ENCODE data around the gene ARL3.
A peak's percentile ranks its signal among the peaks of the same experiment; 100 is the strongest.
"Not testable (repeated sequence)": the region's sequence is repeated elsewhere in the genome, so short reads cannot be mapped to it uniquely, and the experiment has no call there.

Gene ARL3

DNA sequence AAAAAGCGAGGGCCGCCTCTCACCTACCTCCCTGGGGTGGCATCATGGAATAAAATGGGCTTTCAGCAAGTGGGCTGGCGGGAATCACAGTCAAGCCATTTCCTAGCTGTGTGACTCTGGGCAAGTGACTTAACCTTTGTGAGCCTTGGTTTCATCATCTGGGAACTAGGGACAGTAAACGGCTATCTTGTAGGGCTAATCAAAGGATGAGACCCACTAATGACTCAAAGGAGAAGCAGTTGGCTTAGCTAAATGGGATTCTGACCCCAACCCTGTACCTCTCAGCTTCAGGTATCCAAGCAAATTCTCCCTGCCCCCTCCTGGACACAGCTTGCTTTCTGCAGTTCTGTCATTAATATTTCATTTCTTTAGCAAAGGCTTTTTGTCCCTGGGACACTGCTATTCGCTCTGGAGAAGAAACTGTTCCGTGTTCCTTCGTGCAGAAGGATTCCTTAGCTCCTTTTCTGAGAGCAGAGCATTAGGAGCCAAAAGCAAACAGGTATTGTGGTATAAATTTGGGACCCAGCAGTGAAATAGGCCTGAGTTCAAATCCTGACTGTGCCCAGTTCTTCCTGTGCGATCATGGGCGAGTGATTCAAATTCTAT lies 44.0 kb downstream of the ARL3 start:
- no peak for DNase-seq

DNA sequence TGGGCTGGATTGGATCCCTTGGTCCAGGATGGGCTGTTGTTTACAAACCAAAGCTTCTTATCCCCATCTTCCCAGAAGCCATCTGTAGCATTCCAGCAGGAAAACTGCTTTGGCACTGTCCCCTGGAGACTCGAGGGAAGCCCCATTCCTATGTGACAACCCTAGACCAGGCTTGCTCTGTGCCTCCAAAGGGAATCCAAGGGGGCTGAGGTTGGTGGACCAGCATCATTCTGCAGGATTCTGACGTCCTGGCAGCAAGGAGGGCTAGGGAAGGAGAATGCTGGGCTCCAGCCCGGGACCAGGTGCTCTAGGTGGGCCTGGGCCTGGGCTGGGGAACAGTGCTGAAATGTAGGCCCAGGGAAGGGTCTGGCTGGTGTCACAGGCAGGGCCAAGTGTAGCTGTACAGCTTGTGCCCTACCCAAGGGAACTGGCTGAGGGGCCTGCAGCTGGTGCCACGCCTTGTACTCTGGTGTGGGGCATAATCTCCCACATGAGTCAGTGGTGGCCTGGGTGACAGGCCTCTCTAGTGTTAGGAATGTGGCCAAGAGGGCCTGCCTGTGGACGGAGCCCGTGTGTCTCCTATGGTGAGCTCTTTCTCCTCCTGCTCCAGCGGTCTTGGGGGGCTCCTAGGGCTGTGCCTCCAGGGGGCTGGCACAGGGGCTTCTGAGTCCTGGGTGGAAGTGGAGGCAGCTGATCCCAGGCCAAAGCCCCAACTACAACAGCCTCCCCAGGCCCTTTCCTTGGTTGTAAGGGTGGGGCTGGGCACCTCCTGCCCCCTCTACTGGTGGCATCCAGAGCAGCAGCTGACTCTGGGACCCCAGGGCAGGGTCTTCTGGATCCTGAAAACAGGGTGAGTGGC lies 44.8 kb downstream of the ARL3 start:
- DNase-seq, result no peak

DNA sequence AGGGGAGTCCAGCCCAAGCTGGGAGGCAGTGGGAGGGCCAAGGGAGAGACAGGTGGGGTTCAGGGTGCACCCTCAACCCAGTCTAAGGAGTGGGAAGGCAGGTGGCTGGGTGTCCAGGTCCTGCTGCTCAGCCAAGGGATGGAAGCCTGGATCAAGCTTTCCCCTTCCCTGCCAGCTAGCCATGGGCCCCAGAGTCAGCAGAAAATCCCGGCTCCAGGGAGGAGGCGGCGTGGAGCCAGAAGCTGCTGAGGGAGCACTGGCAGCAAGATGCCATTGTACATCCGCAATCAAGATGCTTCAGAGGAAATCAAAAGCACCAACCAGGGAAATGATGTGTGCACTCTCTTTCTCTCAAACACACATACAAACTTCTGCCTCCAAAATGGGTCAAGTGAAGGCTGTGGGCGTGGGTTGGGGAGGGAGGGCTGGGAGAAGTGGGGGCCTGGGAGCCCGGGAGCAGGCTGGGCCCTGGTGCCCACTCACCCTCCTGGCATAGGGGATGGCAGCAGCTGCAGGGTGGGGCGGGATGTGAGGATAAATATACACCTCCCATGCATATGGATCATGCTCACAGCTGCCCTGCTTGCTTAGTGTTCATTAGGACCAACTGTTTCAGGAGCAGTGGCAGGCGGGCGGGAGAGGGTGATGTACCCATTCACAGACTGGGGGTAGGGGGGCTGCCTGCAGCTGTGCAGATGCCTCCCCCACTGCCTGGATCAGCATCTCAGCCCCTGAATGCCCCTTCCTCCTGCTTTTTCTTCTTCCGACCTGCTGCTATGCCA lies 45.7 kb downstream of the ARL3 start:
- DNase-seq, result no peak

DNA sequence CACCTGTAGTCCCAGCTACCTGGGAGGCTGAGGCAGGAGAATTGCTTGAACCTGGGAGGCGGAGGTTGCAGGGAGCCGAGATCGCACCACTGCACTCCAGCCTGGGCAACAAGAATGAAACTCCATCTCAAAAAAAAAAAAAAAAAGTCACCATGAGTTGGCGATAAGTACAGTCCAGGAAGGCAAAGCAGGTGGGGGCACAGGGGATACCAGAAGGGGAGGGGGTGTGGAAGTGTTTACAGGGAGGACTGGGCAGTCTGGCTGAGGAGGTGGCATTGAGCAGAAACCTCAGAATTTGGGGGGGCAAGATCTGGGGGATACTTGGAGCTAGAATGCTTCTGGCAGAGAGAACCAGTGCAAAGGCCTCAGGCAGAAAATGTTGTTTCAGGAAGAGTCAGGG lies 46.8 kb downstream of the ARL3 start:
- DNase-seq, result not testable (repeated sequence)

DNA sequence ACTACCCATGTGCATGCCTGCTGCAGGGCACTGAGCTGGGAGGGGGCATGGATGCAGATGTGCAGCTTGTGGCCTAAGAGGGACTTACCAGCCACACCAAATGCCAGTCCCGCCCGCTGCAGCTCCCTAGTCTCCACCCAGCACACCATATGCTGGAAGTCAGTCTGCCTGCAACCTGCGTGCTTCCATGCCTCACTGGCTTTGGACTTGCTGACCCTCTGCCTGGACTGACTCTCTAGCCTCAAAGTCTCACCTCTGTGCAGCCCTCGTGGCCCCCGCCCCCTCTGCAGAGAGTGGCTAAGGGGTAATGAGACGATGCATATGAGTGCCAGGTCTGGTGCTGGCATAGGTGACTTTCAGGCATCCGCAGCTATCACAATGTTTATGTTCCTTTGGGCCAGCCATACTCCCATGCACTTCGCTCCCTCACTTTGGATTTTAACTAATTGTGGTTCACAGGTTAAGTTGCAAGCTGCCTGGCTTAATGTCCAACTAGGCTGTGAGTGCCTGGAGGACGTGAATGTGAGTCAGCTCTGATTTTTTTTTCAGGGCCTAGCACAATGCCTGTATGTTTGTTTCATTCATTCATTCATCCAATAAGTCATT lies 48.2 kb downstream of the ARL3 start:
- no peak for DNase-seq

DNA sequence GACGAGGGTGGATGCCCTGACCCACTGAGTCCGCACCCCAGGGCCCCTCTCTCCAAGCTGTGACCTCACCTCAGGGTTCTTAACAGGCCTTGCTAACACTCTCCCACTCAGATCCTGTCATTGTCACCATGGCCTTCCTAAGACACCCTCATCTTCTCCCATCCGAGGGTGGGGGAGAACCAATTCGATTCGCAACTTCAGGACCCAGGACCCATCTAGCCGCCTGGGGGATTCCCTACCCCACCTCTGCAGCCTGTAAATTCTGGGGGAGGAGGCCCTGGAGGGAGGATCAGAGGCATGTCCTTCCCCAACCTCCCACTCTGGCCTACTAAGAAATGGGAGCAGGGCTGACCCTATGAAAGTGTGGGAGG lies 52.6 kb downstream of the ARL3 start:
- no peak for DNase-seq

DNA sequence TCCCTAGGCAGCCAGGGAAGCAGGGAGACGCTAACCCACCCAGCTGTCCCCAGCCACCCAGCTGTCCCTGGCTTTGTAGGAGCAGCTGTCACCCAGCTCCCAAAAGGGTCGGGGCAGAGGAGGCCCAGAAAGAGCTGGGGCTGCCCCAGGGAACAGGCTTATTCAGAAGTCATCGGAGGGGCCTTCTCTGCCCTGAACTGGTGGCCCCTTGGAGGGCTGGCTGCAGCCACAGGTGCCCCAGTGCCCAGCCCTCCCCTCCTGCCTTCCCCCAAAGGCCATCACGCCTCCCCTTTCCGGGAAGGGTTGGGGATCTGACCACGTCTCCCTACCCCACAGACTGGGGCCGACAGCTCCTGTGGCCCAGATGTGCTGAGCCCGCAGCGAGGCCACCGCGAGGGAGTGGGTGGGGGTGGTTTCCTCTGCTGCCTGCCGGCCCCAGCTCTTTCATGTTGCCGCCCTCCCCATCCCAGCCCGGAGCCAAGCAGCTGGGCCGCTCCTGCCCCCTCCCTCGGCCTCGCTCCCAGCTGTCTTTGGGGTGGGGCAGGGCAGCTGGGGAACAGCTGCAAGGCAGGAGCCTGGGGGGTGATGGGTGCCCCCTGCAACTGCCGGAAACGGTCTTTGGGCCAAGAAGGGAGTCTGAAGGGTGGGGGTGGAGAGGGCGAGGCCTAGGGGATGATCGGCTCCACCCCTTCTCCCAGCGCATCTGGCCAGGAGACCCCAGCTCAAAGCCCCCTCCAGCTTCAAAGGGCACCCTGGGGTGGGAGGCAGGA lies 53.1 kb downstream of the ARL3 start:
- peak; percentile 28 to 31 for DNase-seq

DNA sequence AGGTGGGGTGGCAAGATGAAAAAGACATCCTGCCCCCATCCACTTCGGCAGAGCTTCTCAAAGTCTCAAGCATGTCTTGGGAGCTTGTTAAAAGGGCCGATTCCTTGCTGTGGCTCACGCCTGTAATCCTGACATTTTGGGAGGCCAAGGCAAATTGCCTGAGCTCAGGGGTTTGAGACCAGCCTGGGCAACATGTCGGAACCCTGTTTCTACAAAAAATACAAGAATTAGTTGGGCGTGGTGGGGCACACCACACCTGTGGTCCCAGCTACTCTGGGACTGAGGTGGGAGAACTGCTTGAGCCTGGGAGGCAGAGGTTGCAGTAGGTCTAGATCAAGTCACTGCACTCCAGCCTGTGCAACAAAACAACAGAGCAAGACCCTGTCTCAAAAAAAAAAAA lies 55.4 kb downstream of the ARL3 start:
- no peak for DNase-seq

DNA sequence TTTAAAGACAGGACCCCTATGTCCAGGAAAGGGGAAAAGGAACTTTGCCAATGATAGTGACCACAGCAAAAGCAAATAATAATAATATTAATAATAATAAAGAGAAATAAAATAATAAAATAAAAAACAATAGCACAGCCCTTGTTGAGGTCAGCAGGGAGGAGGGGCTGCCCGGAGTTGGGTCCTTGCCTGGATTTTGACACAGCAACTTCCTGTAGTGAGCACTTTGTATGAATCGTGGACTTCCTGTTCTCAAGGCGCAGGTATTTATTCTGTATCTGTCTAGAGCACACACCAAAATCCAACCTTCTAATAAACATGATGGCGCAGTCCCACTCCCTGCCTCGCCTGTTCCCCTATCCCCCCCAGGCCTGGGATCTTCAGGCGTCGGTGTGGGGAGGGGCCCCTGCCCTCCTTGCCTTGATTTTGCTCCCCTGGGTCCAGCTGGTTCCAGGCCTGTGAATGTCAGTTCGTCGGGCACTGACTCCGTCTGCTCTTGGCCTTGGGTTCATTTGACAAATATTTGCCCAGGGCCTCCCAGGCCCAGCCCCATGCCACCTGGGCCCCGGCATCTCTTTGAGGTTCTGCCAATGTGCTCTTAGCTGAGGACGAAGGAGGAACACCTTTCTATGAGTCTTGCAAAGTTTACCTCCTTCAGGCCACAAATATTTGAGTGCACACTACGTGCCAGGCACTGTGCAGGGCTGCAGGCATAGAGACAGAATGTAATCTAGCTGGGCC lies 56.0 kb downstream of the ARL3 start:
- DNase-seq, result no peak

DNA sequence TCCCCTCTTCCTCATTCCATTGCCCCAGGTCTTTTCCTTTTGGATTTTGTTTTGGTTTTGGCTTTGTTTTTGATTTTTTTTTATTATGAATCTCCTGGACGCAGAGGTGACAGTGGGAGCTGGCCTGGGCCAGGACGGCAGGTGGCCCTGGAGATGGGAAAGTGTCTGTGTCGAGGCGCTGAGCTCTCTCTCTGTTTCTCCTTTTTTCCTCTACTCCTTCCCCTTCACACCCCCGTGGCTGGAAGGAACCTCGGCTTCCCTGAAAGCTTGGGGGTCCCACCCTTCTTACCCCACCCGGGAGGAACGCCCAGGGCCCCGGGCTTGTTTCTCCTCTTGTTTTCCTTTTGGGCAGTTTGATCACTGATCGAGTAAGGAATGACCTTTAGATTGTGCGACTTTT lies 56.7 kb downstream of the ARL3 start:
- no peak for DNase-seq

DNA sequence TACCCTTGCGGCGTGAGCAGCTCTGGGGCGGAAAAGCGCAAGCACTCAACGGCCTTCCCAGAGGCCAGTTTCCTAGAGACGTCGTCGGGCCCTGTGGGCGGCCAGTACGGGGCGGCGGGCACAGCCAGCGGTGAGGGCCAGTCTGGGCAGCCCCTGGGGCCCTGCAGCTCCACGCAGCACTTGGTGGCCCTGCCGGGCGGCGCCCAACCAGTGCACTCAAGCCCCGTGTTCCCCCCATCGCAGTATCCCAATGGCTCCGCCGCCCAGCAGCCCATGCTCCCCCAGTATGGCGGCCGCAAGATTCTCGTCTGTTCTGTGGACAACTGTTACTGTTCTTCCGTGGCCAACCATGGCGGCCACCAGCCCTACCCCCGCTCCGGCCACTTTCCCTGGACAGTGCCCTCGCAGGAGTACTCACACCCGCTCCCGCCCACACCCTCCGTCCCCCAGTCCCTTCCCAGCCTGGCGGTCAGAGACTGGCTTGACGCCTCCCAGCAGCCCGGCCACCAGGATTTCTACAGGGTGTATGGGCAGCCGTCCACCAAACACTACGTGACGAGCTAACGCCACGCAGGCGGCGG lies 57.3 kb downstream of the ARL3 start:
- no peak for DNase-seq

DNA sequence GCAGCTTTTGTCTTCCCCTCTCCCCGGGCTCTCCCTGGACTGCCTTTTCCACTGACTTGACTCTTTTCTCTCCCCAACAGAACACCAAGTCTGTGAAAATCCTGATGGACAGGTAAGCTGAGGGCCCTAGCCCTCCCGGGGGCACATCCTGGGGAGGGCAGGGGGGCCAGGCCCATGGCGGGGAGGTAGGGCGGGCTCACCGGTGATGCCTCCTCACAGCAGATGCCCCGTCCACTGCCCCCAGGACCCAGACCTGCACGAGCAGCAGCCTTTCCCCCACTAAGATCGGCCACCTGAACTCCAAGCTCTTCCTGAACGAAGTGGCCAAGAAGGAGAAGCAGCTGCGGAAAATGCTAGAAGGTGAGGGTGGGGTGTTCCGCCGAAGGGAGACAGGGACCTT lies 58.2 kb downstream of the ARL3 start:
- DNase-seq, result no peak

DNA sequence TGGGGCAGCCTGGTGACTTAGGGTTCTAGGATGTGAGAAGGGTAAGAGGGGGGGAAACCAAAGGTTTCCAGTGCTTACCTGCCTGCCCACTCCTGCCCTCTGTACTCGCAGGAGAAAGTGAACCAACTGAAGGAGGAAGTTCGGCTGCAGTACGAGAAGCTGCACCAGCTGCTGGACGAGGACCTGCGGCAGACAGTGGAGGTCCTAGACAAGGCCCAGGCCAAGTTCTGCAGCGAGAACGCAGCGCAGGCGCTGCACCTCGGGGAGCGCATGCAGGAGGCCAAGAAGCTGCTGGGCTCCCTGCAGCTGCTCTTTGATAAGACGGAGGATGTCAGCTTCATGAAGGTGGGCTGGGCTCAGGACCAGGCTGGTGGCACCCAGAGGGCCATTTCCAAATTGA lies 59.2 kb downstream of the ARL3 start:
- no peak for DNase-seq

DNA sequence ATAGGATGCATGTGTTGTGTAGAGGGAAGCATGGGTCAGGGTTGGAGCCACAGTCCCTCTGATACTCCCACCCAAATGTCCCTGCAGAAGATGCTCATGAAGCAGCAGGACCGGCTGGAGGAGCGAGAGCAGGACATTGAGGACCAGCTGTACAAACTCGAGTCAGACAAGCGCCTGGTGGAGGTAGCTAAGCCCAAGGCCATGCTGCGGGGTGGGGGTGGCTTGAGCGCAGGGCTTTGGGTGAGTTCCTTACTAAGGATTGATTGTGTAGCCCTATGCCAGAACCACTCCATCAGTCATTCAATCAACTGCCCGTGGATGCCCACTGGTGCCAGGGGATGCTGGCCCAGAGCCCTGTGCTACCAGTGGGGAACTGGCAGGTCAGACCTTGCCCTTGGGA lies 59.6 kb downstream of the ARL3 start:
- no peak for DNase-seq

DNA sequence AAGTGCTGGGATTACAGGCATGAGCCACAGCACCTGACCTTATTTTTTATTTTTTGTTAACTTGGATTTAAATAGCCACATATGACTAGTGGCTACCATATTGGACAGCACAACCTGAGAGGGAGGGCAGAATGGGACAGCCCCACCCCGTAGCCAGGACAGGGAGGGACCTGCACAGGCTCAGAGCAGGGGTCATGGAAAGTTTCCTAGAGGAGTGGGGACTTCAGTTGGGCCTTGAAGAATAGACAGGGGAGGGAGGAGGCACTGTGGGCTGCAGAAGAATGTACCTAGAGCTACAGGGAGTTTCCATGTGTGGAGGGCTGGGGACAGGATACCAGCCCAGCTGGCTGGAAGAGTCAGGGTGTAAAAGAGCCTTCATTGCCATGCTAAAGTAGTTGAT lies 61.1 kb downstream of the ARL3 start:
- no peak for DNase-seq

DNA sequence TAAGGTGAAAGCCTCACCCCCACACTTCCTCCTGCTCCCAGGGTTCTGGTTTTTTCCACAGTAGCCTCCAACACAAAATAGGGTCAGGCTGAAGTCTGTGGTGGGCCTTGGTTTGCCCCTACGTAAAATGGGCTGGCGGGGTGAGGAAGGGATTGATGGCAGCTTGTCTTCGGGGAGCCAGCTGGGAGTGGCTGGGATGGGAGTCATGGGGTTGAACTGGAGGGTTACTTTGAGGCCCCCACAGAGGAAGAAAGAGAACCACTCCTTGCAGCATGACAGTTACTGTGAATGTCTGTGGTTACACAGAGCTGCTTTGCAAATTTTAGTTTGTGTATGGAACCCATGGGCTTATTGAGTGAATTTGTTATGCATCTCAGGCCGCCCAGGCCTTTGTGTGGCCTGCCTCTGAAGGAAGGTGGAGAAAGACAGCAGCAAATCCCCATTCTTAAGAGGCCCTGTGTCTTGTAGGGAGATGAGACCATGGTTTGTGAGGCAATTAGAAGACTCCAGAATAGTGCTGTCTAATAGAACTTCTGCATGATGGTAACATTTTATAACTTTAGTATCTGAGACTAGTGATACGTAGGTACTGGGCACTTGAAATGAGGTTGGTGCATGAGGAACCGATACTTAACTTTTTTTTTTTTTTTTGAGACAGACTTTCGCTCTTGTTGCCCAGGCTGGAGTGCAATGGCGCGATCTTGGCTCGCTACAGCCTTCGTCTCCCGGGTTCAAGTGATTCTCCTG lies 61.9 kb downstream of the ARL3 start:
- DNase-seq, result no peak

DNA sequence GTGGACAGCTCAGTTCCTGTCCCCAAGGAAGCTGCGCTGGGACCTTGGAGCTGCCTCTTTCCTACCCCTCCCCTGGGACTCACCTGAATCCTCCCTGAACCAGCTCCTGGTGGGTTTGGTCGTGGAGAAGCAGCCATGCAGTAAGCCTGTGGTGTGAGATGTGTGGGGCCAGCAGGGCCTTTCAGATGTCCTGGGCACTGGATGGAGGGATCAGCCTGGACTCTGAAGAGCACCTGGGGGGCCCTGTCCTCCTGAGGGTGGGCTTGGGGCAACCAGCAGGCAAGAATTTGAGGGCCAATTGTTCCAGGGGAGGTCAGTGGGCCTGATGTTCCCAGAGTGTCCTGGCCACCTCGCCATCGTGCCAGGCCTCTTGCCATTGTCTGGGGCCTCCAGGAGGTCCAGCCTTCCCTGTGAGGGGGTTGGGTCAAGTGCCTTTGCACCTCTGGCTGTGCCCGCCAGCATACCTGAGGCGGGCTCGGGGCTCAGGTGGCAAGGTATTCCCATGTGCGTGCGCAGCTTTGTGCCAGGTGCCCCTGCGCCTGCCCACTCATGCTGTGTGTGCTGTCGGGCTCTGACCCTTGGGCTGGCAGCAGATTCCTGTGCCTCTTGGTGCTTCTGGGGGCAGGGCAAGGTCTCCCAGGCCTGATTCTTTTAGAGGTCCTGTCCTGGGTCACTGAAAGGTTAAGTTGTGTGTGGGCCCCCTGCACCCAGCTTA lies 62.6 kb downstream of the ARL3 start:
- no peak for DNase-seq

DNA sequence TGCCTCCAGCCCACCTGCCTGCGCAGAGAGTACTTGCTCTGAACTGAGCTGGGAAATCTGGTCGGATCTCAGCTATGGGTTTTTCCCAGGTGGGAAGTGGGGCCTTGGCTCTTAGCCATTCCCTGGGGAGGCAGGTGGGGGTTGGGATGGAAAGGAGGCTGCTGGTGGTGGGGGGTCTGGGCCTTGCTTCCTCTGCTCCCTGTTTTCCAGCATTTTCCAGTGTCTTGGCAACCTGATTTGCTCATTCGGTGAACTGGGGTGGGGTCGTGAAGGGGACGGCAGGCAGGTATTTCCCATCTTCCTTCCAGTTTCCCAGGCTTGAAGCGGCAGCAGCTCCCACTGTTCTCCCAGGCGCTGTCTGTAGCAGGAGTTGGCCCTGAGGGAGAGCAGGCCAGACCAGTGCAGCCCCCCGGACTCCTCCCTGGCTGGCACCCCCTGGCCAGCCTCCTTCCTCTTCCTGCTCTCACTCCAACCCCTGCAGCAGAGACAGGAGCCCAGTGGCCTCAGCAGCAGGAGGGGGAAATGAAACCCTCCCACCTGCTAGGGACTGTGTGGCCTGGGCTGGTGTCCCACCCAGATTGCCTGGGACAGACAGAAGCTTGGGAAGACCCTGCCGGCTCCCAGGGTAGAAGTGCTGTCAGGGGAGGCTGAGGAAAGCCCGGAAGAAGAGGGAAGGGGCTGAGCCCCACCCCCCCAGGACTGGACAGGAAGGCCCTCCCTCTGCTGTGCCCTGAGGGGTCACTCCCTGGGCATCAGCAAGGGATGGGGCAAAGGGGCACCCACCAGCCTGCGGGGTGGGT lies 63.3 kb downstream of the ARL3 start:
- DNase-seq, result no peak

Data from bone marrow (tissue), 2 donors.